ENCODE results near the gene DDIAS.

GRCh38 chr11:82858133-82858532, 43.4 kb upstream of the DDIAS start:
- TF ChIP-seq CTCF (conservative IDR thresholded peaks at IDR 0.05 in 1 of 2, IDR thresholded peaks at IDR 0.05 in 1 of 2; ENCODE audit: low read depth in 1 of 2, low read length in 2 of 2) (no peak), EZH2 (IDR thresholded peaks at IDR 0.05; ENCODE audit: low read length, missing control alignments) (no peak)
